CD1c-positive myeloid dendritic cell (primary cell): Measurements from ENCODE around the gene FAM9C.
A peak's percentile ranks its signal among the peaks of the same experiment; 100 is the strongest.
"Not testable (repeated sequence)": the region's sequence is repeated elsewhere in the genome, so short reads cannot be mapped to it uniquely, and the experiment has no call there.

Experiments
- DNase-seq: peaks from one replicate; pipeline ENCODE4 v3.0.0-alpha.2; 2016; ENCODE audit errors: extremely low spot score

FAM9C gene

DNA sequence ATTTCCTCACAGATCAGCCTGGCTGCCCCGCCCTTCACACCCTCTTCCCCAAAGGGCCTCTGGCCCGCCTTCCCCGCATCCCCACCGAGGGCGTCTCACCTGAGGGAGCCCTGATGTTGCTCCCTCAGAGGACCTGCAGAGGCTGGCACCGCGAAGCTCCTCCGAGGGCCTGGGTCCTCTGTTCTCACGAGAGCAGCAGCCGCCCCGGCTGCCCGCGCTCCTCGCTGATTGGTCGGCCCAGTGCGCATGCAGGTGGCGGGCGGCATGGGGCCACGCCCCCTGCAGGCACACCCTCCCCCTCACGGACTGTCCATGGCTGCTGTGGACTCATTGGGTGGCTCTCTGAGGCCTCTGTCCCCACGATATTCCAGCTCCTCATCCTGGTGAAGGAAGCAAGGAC is at the start of gene FAM9C:
TSS of gene FAM9C (minus strand) at position 180 of the 400 bp plus-strand sequence. CDS start 831 bp downstream, outside the sequence.
- DNase-seq, result no peak

GRCh38 chrX:13093529-13094140 is 49.2 kb upstream of the FAM9C start:
- DNase-seq, result no peak

DNA sequence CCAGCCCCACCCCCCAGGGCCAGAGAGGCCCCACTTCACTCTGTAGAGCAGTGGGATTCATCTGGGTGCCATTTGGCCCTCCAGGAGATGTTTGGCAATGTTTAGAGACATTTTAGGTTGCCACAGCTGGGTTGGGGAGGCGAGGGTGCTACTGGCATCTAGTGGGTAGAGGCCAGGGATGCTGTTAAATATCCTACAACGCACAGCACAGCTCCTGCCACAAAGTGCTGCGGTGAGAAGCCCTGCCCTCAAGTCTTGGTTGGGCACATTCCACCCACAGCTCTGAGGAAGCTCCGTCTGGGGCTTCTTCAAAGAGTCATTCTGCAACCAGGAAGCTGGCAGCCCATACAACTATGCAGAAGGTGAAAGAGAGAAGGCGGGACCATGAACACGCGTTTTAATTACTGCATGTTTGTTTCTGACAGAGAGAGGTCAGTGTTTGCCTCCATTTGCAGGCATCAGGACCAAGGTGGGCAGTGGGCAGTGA is 48.1 kb upstream of the FAM9C start:
- DNase-seq, result peak; percentile 89

DNA sequence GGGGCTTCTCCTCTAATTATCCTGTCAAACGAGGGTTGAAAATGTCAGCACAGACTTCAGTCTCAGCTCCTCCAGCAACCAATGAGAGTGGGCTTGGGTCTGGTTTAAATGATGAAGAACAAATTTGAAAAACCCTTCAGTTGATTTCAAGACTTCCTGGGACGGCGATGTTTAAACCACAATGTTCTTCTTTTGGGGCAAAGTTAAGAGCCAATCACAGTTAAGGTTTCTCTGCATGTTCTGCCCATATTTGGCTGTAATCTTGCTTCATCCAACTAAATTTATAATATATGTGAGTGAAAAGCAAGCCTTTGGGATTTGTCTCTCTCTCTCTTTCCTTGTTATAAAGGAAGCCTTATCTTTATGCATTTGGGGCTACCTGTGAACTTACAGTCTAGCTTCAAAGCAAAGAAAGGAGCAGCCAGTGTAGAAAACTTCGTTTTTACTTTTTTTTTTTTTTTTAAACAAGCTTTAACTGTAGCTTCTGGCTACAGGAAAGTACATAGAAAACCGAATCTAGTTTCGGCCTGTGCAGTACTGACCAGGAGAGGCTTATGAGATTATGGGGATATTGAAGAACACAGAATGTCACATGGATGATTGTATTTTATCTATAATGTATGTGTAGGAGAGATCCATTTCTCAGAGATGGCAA is 46.8 kb upstream of the FAM9C start:
- peak; percentile 60 for DNase-seq

DNA sequence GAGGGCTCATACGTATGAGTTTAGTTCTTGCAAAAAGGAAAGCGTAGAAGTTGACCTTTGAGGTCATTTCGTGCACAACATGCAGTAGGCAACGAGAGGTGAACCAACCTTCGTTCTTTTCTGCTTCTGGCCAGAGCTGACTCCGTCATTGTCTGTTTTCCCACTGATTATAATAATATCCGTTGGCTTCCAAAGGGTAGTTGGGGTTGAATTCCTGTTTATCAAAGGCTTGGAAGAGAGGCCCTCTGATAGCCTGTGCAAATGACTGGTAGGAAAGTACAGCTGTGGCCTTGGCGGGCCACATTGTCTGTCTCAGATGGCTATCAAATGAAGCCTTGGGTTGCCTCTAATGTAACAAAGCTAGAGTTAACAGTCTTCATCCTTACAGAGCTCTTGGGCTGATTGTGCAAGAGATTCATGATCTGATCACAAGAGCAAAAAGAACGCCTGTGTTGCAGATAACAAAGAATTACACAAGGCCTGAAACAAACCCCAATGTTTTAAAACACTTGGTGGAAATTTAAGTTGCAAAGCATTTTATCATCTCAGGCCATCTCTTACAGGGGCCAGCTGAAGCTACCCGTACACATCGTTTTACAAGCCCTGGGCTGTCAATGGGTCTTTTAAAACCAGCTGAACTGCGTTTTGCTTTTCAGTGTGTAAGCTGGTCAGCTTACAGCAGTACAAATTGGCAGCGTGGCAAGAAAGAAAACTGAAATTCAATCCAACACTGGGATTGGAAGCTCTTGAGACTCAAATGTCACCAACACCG is 46.1 kb upstream of the FAM9C start:
- DNase-seq, result peak; percentile 64

- DNase-seq, result no peak
Measured at GRCh38 chrX:13090027-13090338, 45.6 kb upstream of the FAM9C start.

GRCh38 chrX:13088156-13088487 is 43.7 kb upstream of the FAM9C start:
- no peak for DNase-seq

GRCh38 chrX:13087322-13088155 is 43.1 kb upstream of the FAM9C start:
- peak; percentile 87 for DNase-seq

DNA sequence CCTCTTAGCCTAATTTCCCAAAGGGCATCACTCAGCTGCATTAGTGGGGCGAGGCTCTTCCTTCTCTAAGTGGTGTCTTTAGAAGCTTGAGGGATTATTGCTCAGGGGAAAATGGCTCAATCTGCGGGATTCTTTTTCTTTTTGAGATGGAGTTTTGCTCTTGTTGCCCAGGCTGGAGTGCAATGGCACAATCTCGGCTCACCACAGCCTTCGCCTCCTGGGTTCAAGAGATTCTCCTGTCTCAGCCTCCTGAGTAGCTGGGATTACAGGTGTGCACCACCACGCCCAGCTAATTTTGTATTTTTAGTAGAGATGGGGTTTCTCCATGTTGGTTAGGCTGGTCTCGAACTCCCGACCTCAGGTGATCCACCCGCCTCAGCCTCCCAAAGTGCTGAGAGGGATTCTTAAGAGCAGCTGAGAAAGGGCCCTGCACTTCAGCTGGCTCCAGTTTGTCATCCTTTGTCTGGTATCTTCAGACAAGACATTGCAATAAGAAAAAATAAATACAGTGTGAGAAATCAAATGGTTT is 42.4 kb upstream of the FAM9C start:
- DNase-seq, result not testable (repeated sequence)

- no peak for DNase-seq
Measured at GRCh38 chrX:13086076-13086475, 41.7 kb upstream of the FAM9C start.

DNA sequence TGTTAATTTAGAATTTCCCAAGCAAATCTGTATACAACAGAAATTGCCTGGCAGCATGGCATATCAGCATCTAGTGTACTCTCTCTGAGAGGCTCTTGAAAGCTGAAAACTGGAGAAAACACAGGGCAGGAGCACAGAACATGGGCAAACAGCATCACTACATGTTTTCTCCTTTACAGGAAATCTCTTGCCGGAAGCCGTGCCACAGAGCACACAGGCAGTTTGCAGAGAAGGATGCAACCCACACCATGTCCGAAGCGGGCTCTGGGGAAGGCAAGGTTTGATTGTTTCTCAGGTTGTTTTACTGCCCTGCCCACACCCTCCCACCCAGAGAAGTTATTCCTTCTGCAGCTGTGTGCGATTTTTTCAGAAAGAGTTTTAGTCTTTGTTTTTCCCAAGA is 41.1 kb upstream of the FAM9C start:
- no peak for DNase-seq

DNA sequence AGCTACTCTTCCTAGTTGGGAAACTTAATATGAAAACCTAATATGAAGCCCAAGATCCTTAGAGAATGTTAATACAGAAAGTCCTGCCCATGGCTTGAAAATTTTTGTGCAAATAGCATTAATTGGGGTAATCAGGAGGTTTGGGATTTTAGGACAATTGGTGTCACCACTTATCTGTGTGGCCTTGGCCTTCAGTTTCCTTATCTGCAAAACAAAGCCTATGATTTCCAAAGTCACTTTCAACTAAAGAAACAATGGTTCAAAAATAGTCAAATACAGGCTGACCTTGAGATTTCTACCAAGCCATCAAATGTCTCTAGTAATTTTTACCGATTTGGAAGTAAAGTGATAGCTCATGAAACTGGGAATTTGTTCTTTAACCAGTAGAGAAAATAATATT is 40.2 kb upstream of the FAM9C start:
- DNase-seq, result no peak

- not testable (repeated sequence) for DNase-seq
Measured at GRCh38 chrX:13083755-13084326, 39.4 kb upstream of the FAM9C start.

GRCh38 chrX:13082206-13083065 is 38.0 kb upstream of the FAM9C start:
- DNase-seq, result no peak

DNA sequence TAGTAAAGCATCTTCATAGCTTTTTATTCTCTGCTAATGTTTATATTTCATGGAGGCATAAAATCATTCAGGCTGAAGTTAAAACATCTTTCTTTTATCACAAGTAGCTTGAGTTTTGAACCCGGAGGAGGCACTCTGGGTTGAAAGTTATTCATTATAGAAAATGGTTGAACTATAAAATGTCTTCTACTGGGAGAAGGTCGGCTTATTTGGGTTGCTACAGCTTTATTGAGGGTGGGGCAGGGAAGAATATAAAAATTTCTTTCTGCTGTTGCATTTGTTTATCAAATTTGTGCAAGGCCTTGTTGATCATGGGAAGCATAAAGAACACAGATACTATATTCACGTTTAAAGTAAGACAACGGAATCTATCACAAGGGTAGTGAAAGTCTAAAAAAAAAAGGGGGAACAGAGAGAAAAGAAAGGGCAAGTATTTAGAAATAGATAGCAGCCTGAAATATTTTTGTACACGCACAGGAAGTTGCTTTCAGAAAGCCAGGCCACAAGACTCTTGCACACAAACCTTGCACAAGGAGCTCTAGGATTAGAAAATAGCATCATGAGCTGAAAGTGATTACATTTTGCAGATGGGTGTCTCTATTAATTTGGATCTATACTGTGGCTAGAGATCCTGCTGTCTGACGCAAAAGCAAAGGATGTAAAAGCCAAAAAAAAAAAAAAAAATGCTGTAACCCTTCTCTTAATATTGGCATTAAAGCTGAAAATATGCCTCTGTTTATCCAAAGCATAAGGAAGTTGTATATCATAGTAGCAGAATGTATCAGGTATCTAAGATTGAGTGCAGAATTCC is 37.2 kb upstream of the FAM9C start:
- peak; percentile 76 for DNase-seq

DNA sequence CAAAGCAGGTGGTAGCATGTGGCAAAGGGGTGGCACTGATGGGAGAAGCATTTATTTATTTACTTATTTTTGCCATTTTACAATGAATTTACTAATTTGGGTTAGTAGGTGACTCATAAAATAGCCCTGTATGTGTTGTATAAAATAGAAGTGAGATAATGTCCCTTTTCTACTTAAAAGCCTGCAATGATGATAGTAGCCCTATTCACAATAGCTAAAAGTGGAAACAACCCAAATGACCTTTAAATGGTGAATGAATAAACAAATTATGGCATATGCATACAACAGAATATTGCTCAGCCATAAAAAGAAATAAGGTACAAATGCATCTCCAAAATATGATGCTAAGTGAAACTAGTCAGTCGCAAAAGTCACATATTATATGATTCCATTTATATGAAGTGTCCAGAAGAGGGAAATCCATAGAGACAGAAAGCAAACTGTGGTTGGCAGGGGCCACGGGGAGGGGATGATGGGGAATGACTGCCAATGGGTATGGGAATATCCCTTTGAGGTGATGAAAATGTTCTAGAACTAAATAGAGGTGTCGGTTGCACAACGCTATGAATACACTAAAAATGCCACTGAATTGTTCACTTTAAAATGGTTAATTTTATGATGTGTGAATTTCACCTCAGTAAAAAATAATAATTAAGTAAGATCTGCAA is 35.8 kb upstream of the FAM9C start:
- no peak for DNase-seq

- peak; percentile 59 for DNase-seq
Measured at GRCh38 chrX:13078739-13079444, 34.5 kb upstream of the FAM9C start.

DNA sequence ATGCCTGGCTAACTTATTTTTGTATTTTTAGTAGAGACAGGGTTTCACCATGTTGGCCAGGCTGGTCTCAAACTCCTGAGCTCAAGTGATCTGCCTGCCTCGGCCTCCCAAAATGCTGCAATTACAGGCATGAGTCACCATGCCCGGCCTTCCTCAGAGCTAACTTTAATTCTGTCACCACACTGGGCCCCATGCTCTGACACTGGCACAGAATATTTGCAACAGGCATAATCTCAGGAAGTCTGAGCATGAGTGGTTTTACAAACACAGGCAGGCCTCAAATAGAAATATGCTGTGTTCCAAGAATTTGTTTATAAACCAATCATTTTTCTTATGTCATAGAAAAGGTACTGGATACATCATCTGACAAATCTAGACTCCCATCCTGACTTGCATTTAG is 32.7 kb upstream of the FAM9C start:
- DNase-seq, result peak; percentile 32
